ENCODE data around the gene ZFP69. TPM values are rescaled to one million over a fixed set of nuclear protein-coding genes. Genes with fewer than 3 reads are reported as not detected.

ZFP69 gene
- total and polyA plus RNA-seq, 12 donors: 0.18 to 3.2 (median 1.9) TPM

GRCh38 chr1:40469327-40469726 is 7.8 kb upstream of the ZFP69 start:
- intact Hi-C loops (cut with DNase I): no loop called here
- Histone ChIP-seq H3K4me1 (replicated peaks in 1 of 2) (no peaks in the 10 kb centered on the region), H3K36me3 (replicated peaks in 1 of 2) (no peaks in the 10 kb centered on the region), H3K27ac (no peak overlapping the region), H3K27me3 (no peaks in the 10 kb centered on the region), H3K4me3 (no peak overlapping the region), H3K9me3 (replicated peaks in 1 of 3) (peaks cover 6 to 46% (median 26%) of the 10 kb centered on the region in 3 donors)
- no peak for TF ChIP-seq POLR2A (IDR thresholded peaks at IDR 0.05)
- no peak for DNase-seq
- WGBS, 4 donors: 85 to 98% (median 93%) methylated on average over 2 of the region's 2 CpGs

GRCh38 chr1:40475268-40475667 is 1.8 kb upstream of the ZFP69 start:
- TF ChIP-seq POLR2A (IDR thresholded peaks at IDR 0.05) (no peak), CTCF (IDR thresholded peaks at IDR 0.05) (no peak)
- intact Hi-C loops (cut with DNase I): no loop called here
- Histone ChIP-seq H3K9me3 (replicated peaks in 1 of 3) (peaks cover 0 to 18% (median 12%) of the 10 kb centered on the region in 3 donors), H3K4me3 (no peak overlapping the region), H3K36me3 (replicated peaks in 1 of 2) (no peaks in the 10 kb centered on the region), H3K27ac (no peak overlapping the region), H3K27me3 (no peaks in the 10 kb centered on the region), H3K4me1 (replicated peaks in 1 of 2) (peaks cover 0 to 6% of the 10 kb centered on the region in 2 donors)
- DNase-seq: no peak
- WGBS, 4 donors: 84 to 90% (median 86%) methylated on average over 2 of the region's 2 CpGs

- TF ChIP-seq POLR2A (IDR thresholded peaks at IDR 0.05) (no peak), CTCF (IDR thresholded peaks at IDR 0.05) (no peak)
- H3K4me1 ChIP-seq (replicated peaks in 1 of 2): peaks cover 0 to 6% of the 10 kb centered on the region in 2 donors
- H3K27ac ChIP-seq: peak overlapping the region in 2 of 5 donors; percentile 32 to 66
- no peaks in the 10 kb centered on the region for H3K27me3 ChIP-seq
- intact Hi-C loops (cut with DNase I): no loop called here
- 2 to 10% (median 4%) methylated on average over 11 to 17 of the region's 17 CpGs for WGBS, 4 donors
- peak overlapping the region in 3 of 4 donors; percentile 56 to 92 (median 60) for H3K4me3 ChIP-seq
- peak in 1 of 7 donors; percentile 13 for DNase-seq
- H3K36me3 ChIP-seq (replicated peaks in 1 of 2): no peaks in the 10 kb centered on the region
- H3K9me3 ChIP-seq (replicated peaks in 1 of 3): peaks cover 0 to 14% (median 7%) of the 10 kb centered on the region in 3 donors
Measured at GRCh38 chr1:40477678-40478053, 576 bp downstream of the ZFP69 start.

GRCh38 chr1:40478276-40478675 is 1.2 kb downstream of the ZFP69 start:
- peaks cover 0 to 14% (median 7%) of the 10 kb centered on the region in 3 donors for H3K9me3 ChIP-seq (replicated peaks in 1 of 3)
- peak overlapping the region in 1 of 4 donors; percentile 92 for H3K4me3 ChIP-seq
- no peak for DNase-seq
- H3K4me1 ChIP-seq (replicated peaks in 1 of 2): peaks cover 0 to 6% of the 10 kb centered on the region in 2 donors
- TF ChIP-seq CTCF (IDR thresholded peaks at IDR 0.05) (no peak), POLR2A (IDR thresholded peaks at IDR 0.05) (no peak)
- no peak overlapping the region for H3K27ac ChIP-seq
- WGBS, 4 donors: 44 to 68% (median 49%) methylated on average over 2 of the region's 2 CpGs
- H3K36me3 ChIP-seq (replicated peaks in 1 of 2): no peaks in the 10 kb centered on the region
- intact Hi-C loops (cut with DNase I): no loop called here
- H3K27me3 ChIP-seq: no peaks in the 10 kb centered on the region

GRCh38 chr1:40479156-40479555 is 2.1 kb downstream of the ZFP69 start:
- no peak overlapping the region for H3K4me3 ChIP-seq
- H3K4me1 ChIP-seq (replicated peaks in 1 of 2): peaks cover 0 to 6% of the 10 kb centered on the region in 2 donors
- H3K27me3 ChIP-seq: no peaks in the 10 kb centered on the region
- intact Hi-C loops (cut with DNase I): no loop called here
- H3K9me3 ChIP-seq (replicated peaks in 1 of 3): peaks cover 0 to 14% (median 7%) of the 10 kb centered on the region in 3 donors
- TF ChIP-seq POLR2A (IDR thresholded peaks at IDR 0.05) (no peak), CTCF (IDR thresholded peaks at IDR 0.05) (no peak)
- DNase-seq: peak in 1 of 7 donors; percentile 8
- no peaks in the 10 kb centered on the region for H3K36me3 ChIP-seq (replicated peaks in 1 of 2)
- H3K27ac ChIP-seq: no peak overlapping the region
- WGBS, 4 donors: 86 to 92% (median 88%) methylated on average over 4 of the region's 4 CpGs
